ENCODE results near the gene GRAP. TPM values are rescaled to one million over a fixed set of nuclear protein-coding genes. Genes with fewer than 3 reads are reported as not detected.
"Not testable (repeated sequence)": the region's sequence is repeated elsewhere in the genome, so short reads cannot be mapped to it uniquely, and the experiment has no call there.

Gene GRAP
- total and polyA plus RNA-seq, 9 donors = 0.61 to 7.2 (median 2.5) TPM

DNA sequence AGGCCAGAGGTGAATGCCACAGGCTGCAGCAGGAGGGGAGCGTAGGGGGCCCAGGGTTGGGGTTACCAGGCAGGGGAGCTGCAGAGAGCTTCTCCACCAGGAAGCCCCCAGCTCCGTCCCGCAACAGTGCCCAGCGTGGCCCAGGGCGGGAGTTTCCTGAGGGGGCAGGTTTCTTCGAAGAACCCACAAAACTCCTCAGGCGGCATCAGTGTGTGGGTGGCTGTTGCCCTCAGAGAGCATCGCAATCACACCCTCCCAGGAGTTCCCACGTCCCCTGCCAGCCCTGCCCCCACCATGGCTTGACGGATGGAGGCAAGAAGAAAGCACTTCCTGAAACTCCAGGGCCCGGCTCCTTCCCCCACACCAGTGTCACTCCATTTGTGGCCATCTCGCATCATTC, 8.0 kb downstream of the GRAP start:
- intact Hi-C loops (cut with DNase I); H3K27ac ChIP-seq; H3K9me3 ChIP-seq; H3K36me3 ChIP-seq; H3K27me3 ChIP-seq; DNase-seq; H3K4me1 ChIP-seq (ENCODE audit: insufficient read depth); H3K4me3 ChIP-seq: not testable (repeated sequence)
- WGBS, 3 donors = no CpG with 5 or more reads among the region's 12 CpGs

DNA sequence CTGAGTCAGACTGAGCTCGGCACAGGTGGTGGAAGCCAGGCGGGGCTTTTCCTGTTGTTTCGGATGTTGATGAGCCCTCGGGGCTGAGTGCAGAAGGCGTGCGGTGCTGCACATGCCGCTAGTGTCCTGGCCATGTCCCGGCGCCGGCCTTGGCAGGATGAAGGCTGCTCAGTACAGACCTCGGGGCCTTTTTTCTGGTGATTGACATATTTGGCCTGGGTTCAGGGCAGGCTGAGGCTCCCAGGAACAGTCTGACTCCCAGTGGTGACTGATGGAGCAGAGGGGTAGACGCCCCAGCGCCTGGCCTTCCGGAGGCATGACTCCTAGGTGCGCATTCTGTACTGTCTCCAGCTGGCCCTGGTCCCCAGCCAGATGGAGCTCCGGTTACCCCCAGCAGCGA, 8.8 kb downstream of the GRAP start:
- H3K27ac ChIP-seq; intact Hi-C loops (cut with DNase I); H3K27me3 ChIP-seq; H3K4me1 ChIP-seq (ENCODE audit: insufficient read depth); H3K9me3 ChIP-seq; DNase-seq; H3K36me3 ChIP-seq; H3K4me3 ChIP-seq: not testable (repeated sequence)
- WGBS, 3 donors = no CpG with 5 or more reads among the region's 17 CpGs

DNA sequence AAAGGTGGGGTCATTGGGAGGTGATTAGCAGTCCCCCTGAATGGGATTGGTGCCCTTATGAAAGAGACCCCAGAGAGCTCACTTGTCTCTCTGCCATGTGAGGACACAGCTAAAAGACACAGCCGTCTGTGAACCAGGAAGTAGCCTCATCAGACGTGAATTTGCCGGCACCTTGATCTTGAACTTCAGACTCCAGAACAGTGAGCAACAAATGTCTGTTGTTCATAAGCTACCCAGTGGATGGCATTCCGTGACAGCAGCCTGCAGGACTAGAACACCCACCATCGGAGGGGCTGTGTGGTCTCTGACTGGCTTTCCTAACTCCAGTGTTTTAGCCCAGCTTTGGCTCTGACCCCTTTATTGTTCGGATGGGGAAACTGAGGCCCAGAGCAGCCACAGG, 9.2 kb downstream of the GRAP start:
- H3K27ac ChIP-seq; H3K4me3 ChIP-seq; H3K4me1 ChIP-seq (ENCODE audit: insufficient read depth); intact Hi-C loops (cut with DNase I); H3K27me3 ChIP-seq; H3K36me3 ChIP-seq; DNase-seq; H3K9me3 ChIP-seq: not testable (repeated sequence)
- WGBS, 3 donors = 50% methylated on average over 1 of the region's 6 CpGs; no CpG with 5 or more reads in 2 of the 3 donors

DNA sequence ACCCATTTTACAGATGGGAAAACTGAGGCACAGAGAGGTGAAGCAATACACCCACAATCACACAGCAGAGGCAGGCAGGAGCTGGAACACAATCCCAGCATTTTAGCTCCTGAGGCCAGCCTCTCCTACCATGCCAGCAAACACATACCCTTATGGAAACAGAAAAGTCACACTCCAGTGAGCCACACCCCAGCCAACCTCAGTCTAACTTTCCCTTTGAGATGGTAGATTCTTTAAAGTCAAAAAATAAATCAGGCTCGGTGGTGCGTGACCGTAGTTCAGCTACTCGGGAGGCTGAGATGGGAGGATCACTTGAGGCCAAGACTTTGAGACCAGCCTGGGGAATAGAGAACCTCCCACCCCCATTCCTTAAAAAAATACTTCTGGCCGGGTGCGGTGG, 10.6 kb downstream of the GRAP start:
- H3K27me3 ChIP-seq; intact Hi-C loops (cut with DNase I); H3K4me1 ChIP-seq (ENCODE audit: insufficient read depth); H3K36me3 ChIP-seq; H3K4me3 ChIP-seq; H3K9me3 ChIP-seq; DNase-seq; H3K27ac ChIP-seq: not testable (repeated sequence)
- no CpG with 5 or more reads among the region's 6 CpGs for WGBS, 3 donors

DNA sequence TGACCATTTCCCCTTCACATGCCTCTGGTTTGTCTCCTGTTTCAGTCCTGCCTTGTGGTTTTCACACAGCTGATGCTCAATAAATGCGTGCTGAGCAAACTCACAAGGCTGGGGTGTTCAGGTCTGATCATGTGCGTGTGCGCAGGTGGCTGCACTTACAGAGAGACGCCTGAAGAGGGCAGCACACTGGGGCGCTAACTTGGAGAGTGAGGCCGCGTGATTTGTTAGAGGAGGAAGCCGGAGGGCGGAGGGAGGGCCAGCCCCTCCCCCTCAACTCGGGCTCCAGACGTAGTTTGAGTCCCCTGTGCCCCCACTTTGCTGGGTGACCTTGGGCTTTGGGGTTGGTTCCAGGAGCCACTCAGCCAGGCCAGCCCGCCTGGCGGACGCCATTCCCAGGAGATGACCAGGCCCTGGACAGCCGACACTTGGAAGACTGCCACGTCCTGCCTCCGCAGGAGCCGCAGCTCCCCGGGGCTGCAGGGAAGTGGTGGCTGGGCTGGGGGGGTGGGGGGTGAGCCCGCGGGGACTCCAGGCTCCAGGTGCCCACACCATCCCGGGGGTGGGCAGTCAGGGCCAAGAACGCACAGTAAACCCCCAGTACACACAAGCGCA, 14.3 kb downstream of the GRAP start:
- WGBS, 3 donors = no CpG with 5 or more reads among the region's 24 CpGs
- H3K27ac ChIP-seq; intact Hi-C loops (cut with DNase I); H3K36me3 ChIP-seq; H3K9me3 ChIP-seq; H3K4me1 ChIP-seq (ENCODE audit: insufficient read depth); H3K27me3 ChIP-seq; H3K4me3 ChIP-seq: not testable (repeated sequence)
- peak in 1 of 5 donors; percentile 3 for DNase-seq

DNA sequence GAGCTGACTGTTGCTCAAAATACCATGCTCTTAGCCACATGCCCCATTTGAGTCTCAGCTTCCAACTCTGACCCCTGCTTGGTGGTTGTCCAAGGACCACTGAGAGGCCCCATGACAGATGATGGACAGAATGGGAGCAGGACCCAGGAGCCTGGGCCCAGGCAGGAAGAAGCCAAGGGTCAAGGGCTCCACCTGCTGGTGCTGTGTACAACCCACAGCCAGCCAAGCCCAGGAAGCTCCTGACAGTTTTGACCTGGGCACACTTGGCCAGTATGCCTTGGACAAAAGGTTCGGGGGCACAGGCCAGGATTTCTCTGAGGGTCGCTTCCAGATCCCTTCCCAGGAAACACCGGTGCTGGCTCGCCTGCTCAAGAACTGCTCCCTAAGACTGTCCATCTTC, 15.0 kb downstream of the GRAP start:
- H3K36me3 ChIP-seq; intact Hi-C loops (cut with DNase I); H3K4me3 ChIP-seq; H3K9me3 ChIP-seq; H3K4me1 ChIP-seq (ENCODE audit: insufficient read depth); H3K27ac ChIP-seq; H3K27me3 ChIP-seq: not testable (repeated sequence)
- DNase-seq = peak; percentile 64 to 74 (median 66)
- WGBS, 3 donors = 20% methylated on average over 1 of the region's 4 CpGs; no CpG with 5 or more reads in 2 of the 3 donors

DNA sequence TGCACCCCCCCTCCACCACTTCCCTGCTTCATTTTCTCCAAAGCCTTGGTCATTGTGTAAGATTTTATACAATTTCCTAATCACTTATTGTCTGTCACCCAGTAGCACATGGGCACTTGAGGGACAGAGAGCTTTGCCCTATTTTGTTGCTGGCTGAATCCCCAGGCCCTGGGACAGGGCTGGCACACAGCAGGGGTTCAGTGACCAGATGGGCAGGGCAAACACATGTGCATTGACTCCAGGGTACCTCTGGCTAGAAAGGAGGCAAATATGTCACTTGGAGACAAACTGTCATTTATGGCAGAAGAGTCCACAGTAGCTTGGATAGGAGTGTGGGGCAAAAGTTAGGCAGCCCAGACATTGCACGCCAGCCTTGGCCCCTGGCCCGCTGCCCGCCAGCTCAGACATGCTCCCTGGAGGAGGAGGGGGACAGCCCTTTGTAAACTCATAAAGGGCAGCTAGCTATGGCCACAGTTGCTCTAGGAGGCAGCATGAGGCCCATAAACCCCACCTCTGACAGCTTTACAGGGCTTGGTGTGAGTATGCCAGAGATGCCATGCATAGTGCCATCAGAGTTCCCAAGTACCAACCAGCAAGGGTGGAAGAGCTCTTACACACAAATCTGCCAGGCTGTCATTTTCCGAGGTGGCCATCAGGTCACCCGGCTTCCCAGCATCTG, 15.8 kb downstream of the GRAP start:
- H3K27ac ChIP-seq; intact Hi-C loops (cut with DNase I); H3K27me3 ChIP-seq; H3K36me3 ChIP-seq; DNase-seq; H3K9me3 ChIP-seq; H3K4me3 ChIP-seq; H3K4me1 ChIP-seq (ENCODE audit: insufficient read depth): not testable (repeated sequence)
- 86% methylated on average over 1 of the region's 5 CpGs; no CpG with 5 or more reads in 2 of the 3 donors for WGBS, 3 donors

DNA sequence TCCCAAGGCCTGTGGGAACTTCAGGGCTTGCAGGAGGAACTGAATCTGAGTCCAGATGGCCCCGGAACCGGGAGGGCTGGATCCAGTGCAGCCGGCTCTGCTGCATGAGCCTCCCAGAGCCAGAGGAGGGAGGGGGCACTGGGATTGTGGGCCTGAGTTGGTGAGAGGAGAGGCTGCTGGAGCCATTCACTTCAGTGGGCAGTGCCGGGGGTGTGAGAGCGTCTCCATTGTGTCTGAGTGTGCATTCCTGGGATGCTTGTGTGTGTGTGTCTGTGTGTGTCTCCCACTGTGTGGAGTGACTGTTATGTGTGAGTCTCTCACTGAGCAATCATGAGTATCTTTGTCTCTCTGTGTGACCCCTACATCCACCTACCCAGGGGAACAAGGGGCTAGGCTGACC, 17.0 kb downstream of the GRAP start:
- H3K36me3 ChIP-seq; DNase-seq; H3K27me3 ChIP-seq; H3K4me3 ChIP-seq; H3K27ac ChIP-seq; intact Hi-C loops (cut with DNase I); H3K9me3 ChIP-seq; H3K4me1 ChIP-seq (ENCODE audit: insufficient read depth): not testable (repeated sequence)
- no CpG with 5 or more reads among the region's 5 CpGs for WGBS, 3 donors

DNA sequence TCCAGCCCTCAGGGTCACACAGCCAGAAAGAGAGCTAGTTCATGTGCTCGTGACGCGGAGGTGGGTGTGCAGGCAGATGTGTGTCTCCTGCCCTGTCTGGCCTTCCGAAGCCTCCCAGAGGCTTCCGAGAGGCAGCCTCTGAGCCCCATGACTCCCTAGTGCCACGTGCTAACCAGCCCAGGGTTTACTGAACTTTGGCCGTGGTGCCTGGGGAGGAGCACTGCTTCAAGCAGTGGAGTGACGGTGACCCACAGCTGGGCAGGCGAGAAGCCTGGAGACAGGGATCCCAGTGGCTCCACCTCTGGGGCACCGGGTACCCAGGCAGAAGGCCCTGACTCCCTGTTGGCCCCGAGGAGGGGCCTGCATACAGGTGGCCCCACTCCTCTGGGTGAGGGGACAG, 18.1 kb downstream of the GRAP start:
- intact Hi-C loops (cut with DNase I) = not testable (repeated sequence)
- WGBS, 3 donors = no CpG with 5 or more reads among the region's 11 CpGs

More for the DNA sequence above, 18.1 kb downstream of the GRAP start:
- not testable (repeated sequence) for H3K27ac ChIP-seq; H3K4me3 ChIP-seq; H3K27me3 ChIP-seq; H3K4me1 ChIP-seq (ENCODE audit: insufficient read depth); H3K36me3 ChIP-seq; DNase-seq; H3K9me3 ChIP-seq

Data from ovary (tissue), 9 donors.